Measurements from ENCODE around the gene PGM2.

Gene PGM2

GRCh38 chr4:37904824-37905223 is 78.3 kb downstream of the PGM2 start:
- WGBS, 2 donors (ENCODE audit: extremely low coverage in 2 of 2, insufficient read length in 2 of 2, insufficient replicate concordance in 1 of 2), result no CpG with 5 or more reads among the region's 3 CpGs

GRCh38 chr4:37905533-37906169 is 79.2 kb downstream of the PGM2 start:
- Histone ChIP-seq H2BK120ac (ENCODE audit: low read depth, low read length) (no peak overlapping the region), H3K4me2 (ENCODE audit: insufficient read depth, low read length, poor library complexity, severe bottlenecking) (no peak overlapping the region), H2BK15ac (ENCODE audit: low read length) (no peak overlapping the region), H3K27ac (replicated peaks; ENCODE audit: low read length) (no peak overlapping the region), H3K23ac (ENCODE audit: low read depth, low read length, poor library complexity) (no peak overlapping the region), H2AK5ac (ENCODE audit: low read depth, low read length) (no peak overlapping the region), H4K8ac (ENCODE audit: low read depth, low read length) (no peak overlapping the region), H3K4ac (ENCODE audit: low read length) (no peak overlapping the region), H4K91ac (ENCODE audit: low read depth, low read length, poor library complexity) (no peak overlapping the region), H3K4me1 (ENCODE audit: control insufficient read depth in 2 of 2, insufficient read depth in 1 of 2, low read depth in 1 of 2, low read length in 2 of 2) (peaks cover 2 to 12% of the 10 kb centered on the region in 2 donors), H3K9ac (ENCODE audit: low read depth, low read length, poor library complexity) (no peak overlapping the region), H2AFZ (ENCODE audit: low read length) (no peak overlapping the region), H2BK5ac (ENCODE audit: low read length) (no peak overlapping the region), H3K27me3 (ENCODE audit: control insufficient read depth in 3 of 3, insufficient read depth in 3 of 3, low read depth in 1 of 3, low read length in 3 of 3) (peaks cover 0 to 37% (median 0%) of the 10 kb centered on the region in 3 experiments), H3K9me3 (replicated peaks in 1 of 2; ENCODE audit: control insufficient read depth in 2 of 2, insufficient read depth in 1 of 2, low read depth in 1 of 2, low read length in 2 of 2) (peaks cover 0 to 1% of the 10 kb centered on the region in 2 donors), H3K14ac (ENCODE audit: low read length) (no peak overlapping the region), H3K18ac (ENCODE audit: low read length) (no peak overlapping the region), H3K36me3 (replicated peaks in 1 of 2; ENCODE audit: control insufficient read depth in 2 of 2, insufficient read depth in 2 of 2, low read length in 2 of 2) (no peaks in the 10 kb centered on the region), H2BK12ac (ENCODE audit: low read length) (no peak overlapping the region), H3K79me1 (ENCODE audit: low read depth, low read length) (no peaks in the 10 kb centered on the region), H3K4me3 (ENCODE audit: low read length in 2 of 2) (no peak overlapping the region)
- DNase-seq (ENCODE audit: low spot score), result no peak
- no CpG with 5 or more reads among the region's 7 CpGs for WGBS, 2 donors (ENCODE audit: extremely low coverage in 2 of 2, insufficient read length in 2 of 2, insufficient replicate concordance in 1 of 2)

More at GRCh38 chr4:37904824-37905223, 78.3 kb downstream of the PGM2 start:
- Histone ChIP-seq H3K9ac (ENCODE audit: low read depth, low read length, poor library complexity) (no peak overlapping the region), H3K36me3 (replicated peaks in 1 of 2; ENCODE audit: control insufficient read depth in 2 of 2, insufficient read depth in 2 of 2, low read length in 2 of 2) (no peaks in the 10 kb centered on the region), H3K79me1 (ENCODE audit: low read depth, low read length) (no peaks in the 10 kb centered on the region), H3K4me2 (ENCODE audit: insufficient read depth, low read length, poor library complexity, severe bottlenecking) (no peak overlapping the region), H4K91ac (ENCODE audit: low read depth, low read length, poor library complexity) (no peak overlapping the region), H2BK12ac (ENCODE audit: low read length) (no peak overlapping the region), H3K14ac (ENCODE audit: low read length) (no peak overlapping the region), H3K4me1 (ENCODE audit: control insufficient read depth in 2 of 2, insufficient read depth in 1 of 2, low read depth in 1 of 2, low read length in 2 of 2) (peaks cover 2 to 8% of the 10 kb centered on the region in 2 donors), H2AFZ (ENCODE audit: low read length) (no peak overlapping the region), H3K27ac (replicated peaks; ENCODE audit: low read length) (no peak overlapping the region), H3K18ac (ENCODE audit: low read length) (no peak overlapping the region), H3K9me3 (replicated peaks in 1 of 2; ENCODE audit: control insufficient read depth in 2 of 2, insufficient read depth in 1 of 2, low read depth in 1 of 2, low read length in 2 of 2) (peaks cover 0 to 1% of the 10 kb centered on the region in 2 donors), H2AK5ac (ENCODE audit: low read depth, low read length) (no peak overlapping the region), H3K4me3 (ENCODE audit: low read length in 2 of 2) (no peak overlapping the region), H2BK5ac (ENCODE audit: low read length) (no peak overlapping the region), H2BK120ac (ENCODE audit: low read depth, low read length) (no peak overlapping the region), H3K23ac (ENCODE audit: low read depth, low read length, poor library complexity) (no peak overlapping the region), H3K27me3 (ENCODE audit: control insufficient read depth in 3 of 3, insufficient read depth in 3 of 3, low read depth in 1 of 3, low read length in 3 of 3) (peaks cover 0 to 42% (median 0%) of the 10 kb centered on the region in 3 experiments), H3K4ac (ENCODE audit: low read length) (no peak overlapping the region), H4K8ac (ENCODE audit: low read depth, low read length) (no peak overlapping the region), H2BK15ac (ENCODE audit: low read length) (no peak overlapping the region)
- no peak for DNase-seq (ENCODE audit: low spot score)

GRCh38 chr4:37908488-37909331 is 82.2 kb downstream of the PGM2 start:
- H3K23ac ChIP-seq (ENCODE audit: low read depth, low read length, poor library complexity), result no peak overlapping the region
- no peaks in the 10 kb centered on the region for H3K36me3 ChIP-seq (replicated peaks in 1 of 2; ENCODE audit: control insufficient read depth in 2 of 2, insufficient read depth in 2 of 2, low read length in 2 of 2)
- DNase-seq (ENCODE audit: low spot score), result no peak
- H2BK120ac ChIP-seq (ENCODE audit: low read depth, low read length), result no peak overlapping the region
- H3K9ac ChIP-seq (ENCODE audit: low read depth, low read length, poor library complexity), result no peak overlapping the region
- no peaks in the 10 kb centered on the region for H3K79me1 ChIP-seq (ENCODE audit: low read depth, low read length)
- no peak overlapping the region for H2AFZ ChIP-seq (ENCODE audit: low read length)
- no peak overlapping the region for H3K4me3 ChIP-seq (ENCODE audit: low read length in 2 of 2)
- no peak overlapping the region for H2AK5ac ChIP-seq (ENCODE audit: low read depth, low read length)
- H4K8ac ChIP-seq (ENCODE audit: low read depth, low read length), result no peak overlapping the region
- no CpG with 5 or more reads among the region's 21 CpGs for WGBS, 2 donors (ENCODE audit: extremely low coverage in 2 of 2, insufficient read length in 2 of 2, insufficient replicate concordance in 1 of 2)
- no peak overlapping the region for H3K18ac ChIP-seq (ENCODE audit: low read length)
- H3K9me3 ChIP-seq (replicated peaks in 1 of 2; ENCODE audit: control insufficient read depth in 2 of 2, insufficient read depth in 1 of 2, low read depth in 1 of 2, low read length in 2 of 2), result peaks cover 0 to 1% of the 10 kb centered on the region in 2 donors
- no peak overlapping the region for H3K14ac ChIP-seq (ENCODE audit: low read length)
- H2BK5ac ChIP-seq (ENCODE audit: low read length), result no peak overlapping the region
- no peak overlapping the region for H2BK12ac ChIP-seq (ENCODE audit: low read length)
- H3K4ac ChIP-seq (ENCODE audit: low read length), result no peak overlapping the region
- peaks cover 0 to 21% (median 0%) of the 10 kb centered on the region in 3 experiments for H3K27me3 ChIP-seq (ENCODE audit: control insufficient read depth in 3 of 3, insufficient read depth in 3 of 3, low read depth in 1 of 3, low read length in 3 of 3)
- no peak overlapping the region for H3K4me2 ChIP-seq (ENCODE audit: insufficient read depth, low read length, poor library complexity, severe bottlenecking)
- H2BK15ac ChIP-seq (ENCODE audit: low read length), result no peak overlapping the region
- peaks cover 0 to 12% of the 10 kb centered on the region in 2 donors for H3K4me1 ChIP-seq (ENCODE audit: control insufficient read depth in 2 of 2, insufficient read depth in 1 of 2, low read depth in 1 of 2, low read length in 2 of 2)
- H3K27ac ChIP-seq (replicated peaks; ENCODE audit: low read length), result no peak overlapping the region
- H4K91ac ChIP-seq (ENCODE audit: low read depth, low read length, poor library complexity), result no peak overlapping the region

All from neuronal stem cell (in vitro differentiated cells).